ENCODE results near the gene SUN3.
A peak's percentile ranks its signal among the peaks of the same experiment; 100 is the strongest.

Gene SUN3

GRCh38 chr7:48028938-48029337 is at the start of gene SUN3:
Gene SUN3 (minus strand): TSS chr7:48029107. CDS start chr7:48028938, 169 bp downstream.
- Histone ChIP-seq H3K27ac (no peak within 1 kb of the TSS), H3K4me3 (no peak within 1 kb of the TSS), H3K4me2 (no peak within 1 kb of the TSS), H3K4me1 (peaks cover 7% of the 10 kb centered on the region), H3K9me3 (peaks cover 7% of the 10 kb centered on the region; the same call in 1 of the 2 replicates), H3K27me3 (no peaks in the 10 kb centered on the region), H4K20me1 (no peaks in the 10 kb centered on the region), H3K36me3 (no peaks in the 10 kb centered on the region), H3K9ac (no peak within 1 kb of the TSS)
- no peak for TF ChIP-seq Cebpa-rat (IDR thresholded peaks at IDR 0.05)

GRCh38 chr7:48078470-48078869 is 49.6 kb upstream of the SUN3 start:
- Histone ChIP-seq H3K9ac (no peak overlapping the region), H3K4me1 (no peaks in the 10 kb centered on the region), H3K27me3 (no peaks in the 10 kb centered on the region), H3K27ac (no peak overlapping the region), H3K9me3 (no peaks in the 10 kb centered on the region), H3K4me3 (no peak overlapping the region), H4K20me1 (no peaks in the 10 kb centered on the region), H3K4me2 (no peak overlapping the region), H3K36me3 (no peaks in the 10 kb centered on the region)
- no peak for TF ChIP-seq Cebpa-rat (IDR thresholded peaks at IDR 0.05)

- Histone ChIP-seq H3K36me3 (no peaks in the 10 kb centered on the region), H3K27me3 (no peaks in the 10 kb centered on the region), H3K9me3 (no peaks in the 10 kb centered on the region), H3K4me2 (no peak overlapping the region), H3K9ac (no peak overlapping the region), H4K20me1 (no peaks in the 10 kb centered on the region), H3K27ac (no peak overlapping the region), H3K4me3 (no peak overlapping the region), H3K4me1 (no peaks in the 10 kb centered on the region)
- no peak for TF ChIP-seq Cebpa-rat (IDR thresholded peaks at IDR 0.05)
These were observed 48.5 kb upstream of the SUN3 start for GRCh38 chr7:48077423-48077822.

- Histone ChIP-seq H3K36me3 (no peaks in the 10 kb centered on the region), H3K27ac (no peak overlapping the region), H3K27me3 (no peaks in the 10 kb centered on the region), H3K4me3 (no peak overlapping the region), H3K4me2 (no peak overlapping the region), H3K9ac (no peak overlapping the region), H3K9me3 (no peaks in the 10 kb centered on the region), H3K4me1 (no peaks in the 10 kb centered on the region), H4K20me1 (no peaks in the 10 kb centered on the region)
- TF ChIP-seq Cebpa-rat (IDR thresholded peaks at IDR 0.05) = no peak
These were observed 45.3 kb upstream of the SUN3 start for GRCh38 chr7:48074204-48074654.

- Histone ChIP-seq H3K9ac (no peak overlapping the region), H3K9me3 (no peaks in the 10 kb centered on the region), H3K4me3 (no peak overlapping the region), H3K27me3 (no peaks in the 10 kb centered on the region), H3K4me2 (no peak overlapping the region), H4K20me1 (no peaks in the 10 kb centered on the region), H3K4me1 (no peaks in the 10 kb centered on the region), H3K27ac (no peak overlapping the region), H3K36me3 (no peaks in the 10 kb centered on the region)
- TF ChIP-seq Cebpa-rat (IDR thresholded peaks at IDR 0.05) = no peak
These were observed 38.6 kb upstream of the SUN3 start for GRCh38 chr7:48067475-48067874.

- no peaks in the 10 kb centered on the region for H3K27me3 ChIP-seq
- no peaks in the 10 kb centered on the region for H4K20me1 ChIP-seq
- H3K36me3 ChIP-seq = no peaks in the 10 kb centered on the region
- peaks cover 4% of the 10 kb centered on the region for H3K4me1 ChIP-seq
- no peak overlapping the region for H3K27ac ChIP-seq
- no peak overlapping the region for H3K4me3 ChIP-seq
- no peak for TF ChIP-seq Cebpa-rat (IDR thresholded peaks at IDR 0.05)
- no peak overlapping the region for H3K9ac ChIP-seq
- no peak overlapping the region for H3K4me2 ChIP-seq
- no peaks in the 10 kb centered on the region for H3K9me3 ChIP-seq
These were observed 35.1 kb upstream of the SUN3 start for GRCh38 chr7:48063985-48064384.

- Histone ChIP-seq H3K9ac (no peak overlapping the region), H3K4me2 (no peak overlapping the region), H3K27ac (no peak overlapping the region), H3K4me1 (peaks cover 7% of the 10 kb centered on the region), H4K20me1 (no peaks in the 10 kb centered on the region), H3K36me3 (no peaks in the 10 kb centered on the region), H3K4me3 (no peak overlapping the region), H3K9me3 (no peaks in the 10 kb centered on the region), H3K27me3 (no peaks in the 10 kb centered on the region)
- no peak for TF ChIP-seq Cebpa-rat (IDR thresholded peaks at IDR 0.05)
These were observed 30.8 kb upstream of the SUN3 start for GRCh38 chr7:48059706-48060105.

- Histone ChIP-seq H3K9me3 (no peaks in the 10 kb centered on the region), H3K4me1 (peaks cover 7% of the 10 kb centered on the region), H3K27me3 (no peaks in the 10 kb centered on the region), H4K20me1 (no peaks in the 10 kb centered on the region), H3K4me2 (peak overlapping the region; percentile 36), H3K27ac (no peak overlapping the region), H3K36me3 (no peaks in the 10 kb centered on the region), H3K4me3 (no peak overlapping the region), H3K9ac (no peak overlapping the region)
- TF ChIP-seq Cebpa-rat (IDR thresholded peaks at IDR 0.05) = no peak
These were observed 30.1 kb upstream of the SUN3 start for GRCh38 chr7:48058990-48059389.

- no peak overlapping the region for H3K9ac ChIP-seq
- H3K9me3 ChIP-seq = no peaks in the 10 kb centered on the region
- H4K20me1 ChIP-seq = no peaks in the 10 kb centered on the region
- no peaks in the 10 kb centered on the region for H3K27me3 ChIP-seq
- no peak overlapping the region for H3K4me3 ChIP-seq
- no peaks in the 10 kb centered on the region for H3K36me3 ChIP-seq
- H3K4me2 ChIP-seq = no peak overlapping the region
- no peak overlapping the region for H3K27ac ChIP-seq
- no peak for TF ChIP-seq Cebpa-rat (IDR thresholded peaks at IDR 0.05)
- H3K4me1 ChIP-seq = peaks cover under 1% of the 10 kb centered on the region; the same call in 1 of the 2 replicates
These were observed 24.8 kb upstream of the SUN3 start for GRCh38 chr7:48053736-48054135.

- Histone ChIP-seq H3K4me2 (no peak overlapping the region), H3K27me3 (no peaks in the 10 kb centered on the region), H3K4me1 (no peaks in the 10 kb centered on the region), H3K27ac (no peak overlapping the region), H3K9me3 (no peaks in the 10 kb centered on the region), H3K9ac (no peak overlapping the region), H4K20me1 (no peaks in the 10 kb centered on the region), H3K4me3 (no peak overlapping the region), H3K36me3 (no peaks in the 10 kb centered on the region)
- no peak for TF ChIP-seq Cebpa-rat (IDR thresholded peaks at IDR 0.05)
These were observed 23.8 kb upstream of the SUN3 start for GRCh38 chr7:48052748-48053147.

- H3K9ac ChIP-seq = no peak overlapping the region
- no peak overlapping the region for H3K4me3 ChIP-seq
- no peak overlapping the region for H3K27ac ChIP-seq
- H3K36me3 ChIP-seq = no peaks in the 10 kb centered on the region
- H4K20me1 ChIP-seq = no peaks in the 10 kb centered on the region
- no peak for TF ChIP-seq Cebpa-rat (IDR thresholded peaks at IDR 0.05)
- no peaks in the 10 kb centered on the region for H3K27me3 ChIP-seq
- no peaks in the 10 kb centered on the region for H3K9me3 ChIP-seq
- H3K4me2 ChIP-seq = no peak overlapping the region
- H3K4me1 ChIP-seq = peaks cover 17% of the 10 kb centered on the region
These were observed 20.9 kb upstream of the SUN3 start for GRCh38 chr7:48049850-48050249.
